ENCODE data around the gene TEX22.

DNA sequence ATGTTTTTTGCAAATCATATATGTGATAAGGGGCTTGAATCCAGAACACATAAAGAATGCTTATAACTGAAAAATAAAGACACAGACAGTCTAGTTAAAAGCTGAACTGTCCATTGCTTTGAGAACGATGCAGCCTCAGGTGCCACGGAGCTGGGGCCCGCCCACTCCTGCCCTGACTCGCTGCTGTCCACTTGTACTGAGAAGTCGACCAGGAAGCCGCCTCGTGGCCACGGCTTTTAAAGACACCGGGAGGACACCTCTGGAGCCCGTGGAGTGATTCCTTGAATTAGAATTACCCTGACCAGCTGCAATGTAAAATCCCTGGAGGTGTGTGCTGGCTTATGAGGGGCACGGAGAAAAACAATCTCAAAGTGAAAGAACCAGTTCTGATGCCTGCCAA is 23.9 kb upstream of the TEX22 start:
- TF ChIP-seq CTCF (IDR thresholded peaks at IDR 0.05) (no peak), POLR2AphosphoS5 (IDR thresholded peaks at IDR 0.05) (no peak)

All from esophagus muscularis mucosa (tissue), 3 donors.